Measurements from ENCODE around the gene NTRK1. TPM values are rescaled to one million over a fixed set of nuclear protein-coding genes. Genes with fewer than 3 reads are reported as not detected.

Gene NTRK1
- total and polyA plus RNA-seq, 2 of the 13 experiments (the other 11 are each of a cell fraction or from before 2014, with no cell fraction given), result not detected

DNA sequence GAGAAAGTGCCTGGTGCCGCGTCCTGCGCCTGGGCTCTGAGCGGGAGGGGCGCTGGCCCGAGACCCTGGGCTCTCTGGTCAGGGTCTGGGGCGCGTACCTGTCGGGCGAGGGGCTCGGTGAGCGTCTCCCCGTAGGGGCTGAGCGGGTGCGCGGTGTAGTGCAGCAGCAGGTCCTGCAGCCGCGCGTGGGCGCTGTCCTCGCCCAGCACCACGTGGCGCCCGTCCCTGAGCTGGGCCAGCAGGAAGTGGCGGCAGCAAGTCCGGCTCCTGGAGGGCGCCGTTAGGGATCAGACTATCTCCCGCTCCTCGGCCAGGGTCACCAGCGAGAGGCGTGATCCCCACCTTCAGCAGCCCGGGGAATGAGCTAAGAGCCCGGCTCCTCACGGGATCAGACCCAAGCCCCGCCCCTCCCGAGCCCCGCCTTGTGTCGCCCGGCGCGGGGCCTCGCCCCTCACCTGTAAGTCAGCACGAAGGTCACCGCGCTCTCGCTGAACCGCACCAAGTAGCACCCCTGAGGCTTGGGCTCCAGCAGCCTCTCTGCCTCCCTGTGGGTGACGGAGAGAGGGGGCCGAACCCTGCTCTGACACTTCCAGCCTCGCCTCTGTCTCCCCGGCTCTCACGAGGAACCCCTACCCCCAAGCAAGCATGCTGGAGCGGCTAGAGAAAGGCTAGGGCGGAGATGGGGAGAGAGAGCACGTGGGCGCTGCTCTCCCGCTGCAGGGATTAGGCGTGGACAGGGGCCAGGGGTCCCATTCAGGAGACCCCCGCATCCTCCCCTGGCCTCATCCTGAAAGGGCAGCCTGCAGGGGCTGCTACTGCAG lies 46.7 kb upstream of the NTRK1 start (continued):
- TF ChIP-seq, protein P1, sequence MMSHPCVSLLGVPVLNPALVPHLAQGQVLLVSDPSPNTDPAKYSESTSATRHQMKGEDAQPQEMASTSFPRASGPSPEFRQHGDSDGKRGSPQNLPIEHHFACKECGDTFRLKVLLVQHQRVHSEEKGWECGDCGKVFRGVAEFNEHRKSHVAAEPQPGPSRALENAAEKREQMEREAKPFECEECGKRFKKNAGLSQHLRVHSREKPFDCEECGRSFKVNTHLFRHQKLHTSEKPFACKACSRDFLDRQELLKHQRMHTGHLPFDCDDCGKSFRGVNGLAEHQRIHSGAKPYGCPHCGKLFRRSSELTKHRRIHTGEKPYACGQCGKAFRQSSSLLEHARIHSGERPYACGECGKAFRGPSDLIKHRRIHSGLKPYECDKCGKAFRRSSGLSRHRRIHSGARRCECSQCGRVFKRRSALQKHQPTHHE (CRISPR knock-in tag; IDR thresholded peaks at IDR 0.05; ENCODE audit: borderline replicate concordance), result no peak; the same call in 1 of the 2 replicates
- TF ChIP-seq MAFF (IDR thresholded peaks at IDR 0.05; ENCODE audit: low read depth, low read length) (no peak), ZNF883 (CRISPR knock-in tag; IDR thresholded peaks at IDR 0.05; ENCODE audit: not compliant biosample characterization) (peak; percentile 90), PRPF4 (IDR thresholded peaks at IDR 0.05; ENCODE audit: low read depth, low read length, poor library complexity, severe bottlenecking) (no peak), NONO (IDR thresholded peaks at IDR 0.05) (no peak), NONO (CRISPR knock-in tag; conservative IDR thresholded peaks at IDR 0.05) (no peak; the same call in 1 of the 2 replicates), FOSL1 (CRISPR knock-in tag; IDR thresholded peaks at IDR 0.05; ENCODE audit: borderline replicate concordance) (0 out of 2 replicates have a peak, but pooled peaks have one; percentile 32), DPF2 (CRISPR knock-in tag; IDR thresholded peaks at IDR 0.05; ENCODE audit: borderline replicate concordance, low read depth) (0 out of 2 replicates have a peak, but pooled peaks have one; percentile 50), ZC3H4 (CRISPR knock-in tag; IDR thresholded peaks at IDR 0.05; ENCODE audit: borderline replicate concordance) (no peak), ZNF746 (CRISPR knock-in tag; IDR thresholded peaks at IDR 0.05) (no peak), TBX3 (IDR thresholded peaks at IDR 0.05; ENCODE audit: borderline replicate concordance) (no peak), ZSCAN29 (CRISPR knock-in tag; conservative IDR thresholded peaks at IDR 0.05) (no peak), DNMT1 (CRISPR knock-in tag; IDR thresholded peaks at IDR 0.05) (peak; percentile 85; the same call in 1 of the 2 replicates), NFYB (CRISPR knock-in tag; IDR thresholded peaks at IDR 0.05) (peak; percentile 27; the same call in 1 of the 2 replicates), MYNN (CRISPR knock-in tag; IDR thresholded peaks at IDR 0.05; ENCODE audit: low read depth) (peak; percentile 50; the same call in 1 of the 2 replicates), ATF7 (IDR thresholded peaks at IDR 0.05) (no peak), ATF7 (CRISPR knock-in tag; IDR thresholded peaks at IDR 0.05) (peak; percentile 65), ZNF781 (CRISPR knock-in tag; IDR thresholded peaks at IDR 0.05; ENCODE audit: borderline replicate concordance, not compliant biosample characterization) (no peak), ZNF709 (CRISPR knock-in tag; IDR thresholded peaks at IDR 0.05) (peak; percentile 92), ZFP90 (CRISPR knock-in tag; IDR thresholded peaks at IDR 0.05; ENCODE audit: borderline replicate concordance) (peak; percentile 80; the same call in 1 of the 2 replicates)
- TF ChIP-seq, protein P2, sequence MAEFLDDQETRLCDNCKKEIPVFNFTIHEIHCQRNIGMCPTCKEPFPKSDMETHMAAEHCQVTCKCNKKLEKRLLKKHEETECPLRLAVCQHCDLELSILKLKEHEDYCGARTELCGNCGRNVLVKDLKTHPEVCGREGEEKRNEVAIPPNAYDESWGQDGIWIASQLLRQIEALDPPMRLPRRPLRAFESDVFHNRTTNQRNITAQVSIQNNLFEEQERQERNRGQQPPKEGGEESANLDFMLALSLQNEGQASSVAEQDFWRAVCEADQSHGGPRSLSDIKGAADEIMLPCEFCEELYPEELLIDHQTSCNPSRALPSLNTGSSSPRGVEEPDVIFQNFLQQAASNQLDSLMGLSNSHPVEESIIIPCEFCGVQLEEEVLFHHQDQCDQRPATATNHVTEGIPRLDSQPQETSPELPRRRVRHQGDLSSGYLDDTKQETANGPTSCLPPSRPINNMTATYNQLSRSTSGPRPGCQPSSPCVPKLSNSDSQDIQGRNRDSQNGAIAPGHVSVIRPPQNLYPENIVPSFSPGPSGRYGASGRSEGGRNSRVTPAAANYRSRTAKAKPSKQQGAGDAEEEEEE (CRISPR knock-in tag; IDR thresholded peaks at IDR 0.05; ENCODE audit: borderline replicate concordance), result no peak
- TF ChIP-seq, protein P3, sequence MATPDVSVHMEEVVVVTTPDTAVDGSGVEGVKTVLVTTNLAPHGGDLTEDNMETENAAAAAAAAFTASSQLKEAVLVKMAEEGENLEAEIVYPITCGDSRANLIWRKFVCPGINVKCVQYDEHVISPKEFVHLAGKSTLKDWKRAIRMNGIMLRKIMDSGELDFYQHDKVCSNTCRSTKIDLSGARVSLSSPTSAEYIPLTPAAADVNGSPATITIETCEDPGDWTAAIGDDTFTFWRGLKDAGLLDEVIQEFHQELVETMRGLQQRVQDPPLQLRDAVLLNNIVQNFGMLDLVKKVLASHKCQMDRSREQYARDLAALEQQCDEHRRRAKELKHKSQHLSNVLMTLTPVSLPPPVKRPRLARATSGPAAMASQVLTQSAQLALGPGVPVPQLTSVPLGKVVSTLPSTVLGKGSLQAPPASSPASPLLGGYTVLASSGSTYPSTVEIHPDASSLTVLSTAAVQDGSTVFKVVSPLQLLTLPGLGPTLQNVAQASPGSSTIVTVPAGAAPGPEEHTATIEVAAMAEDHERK (CRISPR knock-in tag; IDR thresholded peaks at IDR 0.05; ENCODE audit: low read depth), result no peak

Measured in HepG2 (cell line).